Bronchial epithelial cell (primary cell): Measurements from ENCODE around the gene MTFP1. TPM values are rescaled to one million over a fixed set of nuclear protein-coding genes. Genes with fewer than 3 reads are reported as not detected.

Source experiments
- DNase-seq: peaks from one replicate; pipeline ENCODE4 v3.0.0-alpha.2; 2010; ENCODE audit warnings: low read depth
- FAIRE-seq: peaks from 2 replicates; lab custom pipeline; 2011; peaks lifted over from hg19 to GRCh38; lab: Jason Lieb, UNC
- H3K27me3 ChIP-seq: 2 replicates; pipeline ENCODE4 v1.5.1; 2011; ENCODE audit warnings: low read length; ENCODE audit not compliant: control insufficient read depth, insufficient read depth
- H3K36me3 ChIP-seq: 2 replicates; pipeline ENCODE4 v1.5.1; 2011; ENCODE audit warnings: low read length; ENCODE audit not compliant: control insufficient read depth, insufficient read depth
- H3K4me3 ChIP-seq: 2 replicates; pipeline ENCODE4 v1.5.1; 2011; ENCODE audit warnings: mild to moderate bottlenecking, low read depth, low read length, control low read depth
- total RNA-seq: library from RNA; depleted of rRNA; stranded (reverse); fragments of >200 nt; gene quantifications from 2 replicates; pipeline ENCODE4 v1.2.1, GENCODE V29; 2014
- TF ChIP-seq, protein P1 (sequence below): IDR thresholded peaks from 2 replicates; pipeline ENCODE4 v1.5.1; 2011; ENCODE audit warnings: mild to moderate bottlenecking, moderate library complexity, low read length, control low read depth, inconsistent platforms; ENCODE audit not compliant: insufficient read depth, severe bottlenecking

Gene MTFP1, protein sequence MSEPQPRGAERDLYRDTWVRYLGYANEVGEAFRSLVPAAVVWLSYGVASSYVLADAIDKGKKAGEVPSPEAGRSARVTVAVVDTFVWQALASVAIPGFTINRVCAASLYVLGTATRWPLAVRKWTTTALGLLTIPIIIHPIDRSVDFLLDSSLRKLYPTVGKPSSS
- 16.0 and 53.2 TPM in 2 replicates for total RNA-seq

DNA sequence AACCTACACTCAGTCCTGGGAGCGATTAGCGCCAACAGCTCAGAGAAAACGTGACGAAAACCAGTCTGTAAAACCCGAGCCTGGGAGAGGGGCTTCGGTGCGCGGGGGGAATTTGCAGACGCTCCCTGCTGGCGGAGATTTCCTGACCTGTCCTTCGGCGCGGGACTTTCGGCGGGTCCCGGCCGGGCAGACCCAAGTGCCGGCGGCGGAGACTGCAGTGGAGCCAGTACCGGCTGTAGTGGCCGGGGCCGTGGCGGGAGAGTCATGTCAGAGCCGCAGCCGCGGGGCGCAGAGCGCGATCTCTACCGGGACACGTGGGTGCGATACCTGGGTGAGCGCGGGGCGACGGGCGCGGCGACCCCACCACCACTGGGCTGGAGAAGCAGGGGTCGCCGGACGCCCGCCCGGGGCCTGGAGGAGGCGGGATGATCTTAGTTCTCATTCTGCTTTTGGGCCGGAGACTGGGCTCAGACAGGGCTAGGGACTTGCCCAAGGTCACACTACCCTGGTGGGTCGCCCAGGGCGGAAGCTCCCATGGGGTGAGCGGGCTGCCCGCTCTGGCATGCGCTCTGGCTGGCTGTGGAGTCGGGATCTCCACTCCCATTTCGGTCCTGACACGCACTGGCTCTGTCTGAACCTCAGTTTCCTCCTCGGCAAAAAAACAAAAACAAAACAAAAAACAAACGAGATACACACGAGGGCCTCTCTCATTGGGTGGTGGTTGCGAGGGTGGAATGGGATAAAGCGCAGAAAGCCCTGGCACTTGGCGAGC, at the start of gene MTFP1:
MTFP1 (plus strand) TSS at position 153 of the 772 bp plus-strand sequence; CDS start at position 265, 112 bp downstream.
- no peak for FAIRE-seq
- DNase-seq = peak; percentile 53

DNA sequence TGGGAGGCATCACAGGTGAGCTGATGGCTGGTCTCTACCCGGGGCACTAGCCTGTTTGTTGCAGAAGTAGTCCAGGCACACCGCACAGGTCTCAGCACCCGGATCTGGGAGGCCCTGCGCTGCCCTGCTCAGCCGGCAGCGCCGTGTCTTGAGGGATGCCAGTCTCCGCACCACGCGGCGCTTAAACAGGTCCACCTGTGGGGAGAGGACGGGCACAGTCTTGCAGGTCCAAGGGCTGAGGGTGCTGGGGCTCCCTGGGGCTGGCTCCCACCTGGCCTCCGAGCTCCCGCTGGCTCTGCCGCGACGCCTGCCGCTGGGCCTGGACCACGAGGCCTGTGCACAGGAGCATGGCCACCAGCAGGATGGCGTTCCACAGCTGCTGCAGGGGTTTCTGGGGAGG, 45.6 kb upstream of the MTFP1 start:
- DNase-seq (no peak), FAIRE-seq (no peak)
- Histone ChIP-seq H3K36me3 (peaks cover 10% of the 10 kb centered on the region), H3K4me3 (no peak overlapping the region), H3K27me3 (no peaks in the 10 kb centered on the region)
- TF ChIP-seq, protein P1, sequence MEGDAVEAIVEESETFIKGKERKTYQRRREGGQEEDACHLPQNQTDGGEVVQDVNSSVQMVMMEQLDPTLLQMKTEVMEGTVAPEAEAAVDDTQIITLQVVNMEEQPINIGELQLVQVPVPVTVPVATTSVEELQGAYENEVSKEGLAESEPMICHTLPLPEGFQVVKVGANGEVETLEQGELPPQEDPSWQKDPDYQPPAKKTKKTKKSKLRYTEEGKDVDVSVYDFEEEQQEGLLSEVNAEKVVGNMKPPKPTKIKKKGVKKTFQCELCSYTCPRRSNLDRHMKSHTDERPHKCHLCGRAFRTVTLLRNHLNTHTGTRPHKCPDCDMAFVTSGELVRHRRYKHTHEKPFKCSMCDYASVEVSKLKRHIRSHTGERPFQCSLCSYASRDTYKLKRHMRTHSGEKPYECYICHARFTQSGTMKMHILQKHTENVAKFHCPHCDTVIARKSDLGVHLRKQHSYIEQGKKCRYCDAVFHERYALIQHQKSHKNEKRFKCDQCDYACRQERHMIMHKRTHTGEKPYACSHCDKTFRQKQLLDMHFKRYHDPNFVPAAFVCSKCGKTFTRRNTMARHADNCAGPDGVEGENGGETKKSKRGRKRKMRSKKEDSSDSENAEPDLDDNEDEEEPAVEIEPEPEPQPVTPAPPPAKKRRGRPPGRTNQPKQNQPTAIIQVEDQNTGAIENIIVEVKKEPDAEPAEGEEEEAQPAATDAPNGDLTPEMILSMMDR = no peak

More for the DNA sequence above, at the start of gene MTFP1:
- TF ChIP-seq, protein P1 = no peak
- H3K27me3 ChIP-seq = no peaks in the 10 kb centered on the region
- H3K4me3 ChIP-seq = peak within 1 kb of the TSS; percentile 49
- H3K36me3 ChIP-seq = peaks cover 5% of the 10 kb centered on the region

DNA sequence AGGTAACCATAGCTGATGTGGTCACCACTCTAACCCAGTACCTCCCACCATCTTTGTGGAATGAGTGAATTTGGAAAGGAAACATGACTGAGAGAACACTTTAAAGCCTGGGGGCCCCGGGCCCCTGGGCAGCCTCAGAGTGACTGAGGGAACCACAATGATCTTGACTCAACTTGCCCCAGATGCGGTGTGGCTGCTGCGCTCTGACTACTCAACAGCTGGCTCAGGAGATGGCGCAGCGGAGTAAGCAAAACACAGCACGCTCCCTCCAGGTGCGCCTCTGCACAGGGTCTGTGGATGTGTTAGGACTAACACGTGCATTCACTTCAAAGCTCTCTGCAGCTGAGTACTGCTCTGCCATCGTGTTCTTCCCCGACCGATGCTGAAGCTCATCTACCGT, 44.3 kb upstream of the MTFP1 start:
- Histone ChIP-seq H3K4me3 (no peak overlapping the region), H3K36me3 (peaks cover 10% of the 10 kb centered on the region), H3K27me3 (no peaks in the 10 kb centered on the region)
- TF ChIP-seq, protein P1 = no peak
- DNase-seq (no peak), FAIRE-seq (peak; percentile 40)

DNA sequence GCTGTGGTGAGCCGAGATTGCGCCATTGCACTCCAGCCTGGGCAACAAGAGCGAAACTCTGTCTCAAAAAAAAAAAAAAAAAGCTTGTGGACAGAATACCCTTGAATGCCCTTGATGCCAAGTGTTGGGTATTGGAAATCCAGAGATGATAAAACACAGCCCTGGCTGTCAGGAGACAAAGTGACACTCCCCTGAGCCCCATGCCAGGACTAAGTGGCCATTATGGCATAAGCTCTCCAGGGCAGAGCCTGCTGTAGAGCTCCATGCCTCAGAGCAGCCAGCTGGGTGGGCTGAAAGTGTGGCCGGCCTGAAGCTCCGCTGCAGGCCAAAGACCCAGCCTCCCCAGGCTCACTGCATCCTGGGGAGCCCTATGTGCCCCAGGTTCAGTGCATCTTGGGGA, 43.2 kb upstream of the MTFP1 start:
- FAIRE-seq = no peak
- H3K27me3 ChIP-seq = no peaks in the 10 kb centered on the region

DNA sequence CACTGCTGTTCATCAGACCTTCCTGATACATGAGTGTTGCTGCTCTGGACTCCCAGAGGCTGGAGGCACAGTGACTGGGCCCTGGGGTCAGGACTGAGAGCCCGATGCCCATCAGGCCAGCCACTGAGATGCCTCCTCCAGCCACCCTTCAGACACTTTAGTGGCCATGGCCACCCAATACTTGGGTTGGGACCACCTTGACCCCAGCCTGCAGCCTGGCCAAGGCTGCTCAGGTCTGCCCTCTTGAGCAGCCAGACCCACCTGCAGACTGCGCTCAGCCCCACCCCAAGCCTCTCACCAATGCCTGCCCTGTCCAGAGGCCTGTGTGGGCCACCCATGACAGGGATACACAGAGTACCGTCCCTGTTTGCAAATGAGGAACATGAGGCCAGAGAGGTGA, 42.5 kb upstream of the MTFP1 start:
- no peak for DNase-seq
- FAIRE-seq = no peak
- Histone ChIP-seq H3K36me3 (peaks cover 9% of the 10 kb centered on the region), H3K27me3 (no peaks in the 10 kb centered on the region), H3K4me3 (no peak overlapping the region)
- TF ChIP-seq, protein P1 = no peak

More for the DNA sequence above, 43.2 kb upstream of the MTFP1 start:
- Histone ChIP-seq H3K36me3 (peaks cover 10% of the 10 kb centered on the region), H3K4me3 (no peak overlapping the region)
- TF ChIP-seq, protein P1 = no peak
- no peak for DNase-seq
